B cell (primary cell): ENCODE results near the gene MRTFB. TPM values are rescaled to one million over a fixed set of nuclear protein-coding genes. Genes with fewer than 3 reads are reported as not detected.

ENCODE experiments used
- ATAC-seq: fragments of 200-7000 bp; cut with Tn5 transposase; one replicate; pipeline ENCODE4 v1.10.0; 2021; ENCODE audit warnings: low read depth, mild to moderate bottlenecking, moderate number of reproducible peaks, moderate library complexity
- CTCF ChIA-PET: fragments of 350-600 bp; sonication (Branson Sonifier 250); formaldehyde crosslinking; loops from one replicate; lab custom pipeline; 2021; ENCODE audit warnings: antibody characterized with exemption, inconsistent platforms; lab: Charles Lee
- POLR2A ChIA-PET: fragments of 350-600 bp; sonication (Branson Sonifier 250); formaldehyde crosslinking; loops from one replicate; lab custom pipeline; 2021; ENCODE audit warnings: antibody characterized with exemption; lab: Charles Lee
- DNase-seq: peaks from one replicate; pipeline ENCODE4 v3.0.0; 2013
- H2AFZ ChIP-seq: 2 replicates; pipeline ENCODE4 v1.6.1; 2012; ENCODE audit warnings: mild to moderate bottlenecking, low read depth, low read length; ENCODE audit not compliant: insufficient read depth, poor library complexity, severe bottlenecking
- H3K27ac ChIP-seq, 2 donors: 1 replicate in 1 of 2; 2 replicates in 1 of 2; pipeline ENCODE4 v1.5.1; 2012 to 2013; ENCODE audit warnings: low read length in 2 of 2, mild to moderate bottlenecking in 2 of 2, moderate library complexity in 1 of 2
- H3K27me3 ChIP-seq, 4 experiments: fragments of 200-600 bp in 1 of 4; sonication (generic) in 1 of 4; replicated peaks in 1 of 4; 1 replicate in 2 of 4; 2 replicates in 2 of 4; pipeline versions ENCODE4 v1.6.1 to v1.7.0; 2013 to 2016; ENCODE audit warnings: low read length in 3 of 4, mild to moderate bottlenecking in 2 of 4, mixed read lengths in 1 of 4, moderate library complexity in 1 of 4; ENCODE audit not compliant: insufficient read depth in 4 of 4, control insufficient read depth in 3 of 4; ENCODE audit errors: control extremely low read depth in 1 of 4
- H3K36me3 ChIP-seq, 2 experiments: replicated peaks in 1 of 2; 1 replicate in 1 of 2; 2 replicates in 1 of 2; pipeline versions ENCODE4 v1.6.1 to v1.7.1; 2013; ENCODE audit warnings: low read length in 1 of 2; ENCODE audit not compliant: insufficient read depth in 2 of 2, control insufficient read depth in 1 of 2; ENCODE audit errors: control extremely low read depth in 1 of 2, extremely low read depth in 1 of 2
- H3K4me1 ChIP-seq, 2 donors: fragments of 200-600 bp in 1 of 2; sonication (generic) in 1 of 2; 1 replicate in 1 of 2; 2 replicates in 1 of 2; pipeline versions ENCODE4 v1.5.1 to v1.6.1; 2013 to 2017; ENCODE audit warnings: low read length in 2 of 2; ENCODE audit not compliant: control insufficient read depth in 2 of 2, insufficient read depth in 2 of 2
- H3K4me2 ChIP-seq: replicated peaks from 2 replicates; pipeline ENCODE3; 2012; ENCODE audit warnings: mild to moderate bottlenecking, low read depth, low read length; ENCODE audit not compliant: poor library complexity, severe bottlenecking
- H3K4me3 ChIP-seq, 5 experiments: fragments of 200-600 bp in 1 of 5; sonication (generic) in 1 of 5; 1 replicate in 3 of 5; 2 replicates in 2 of 5; pipeline versions ENCODE4 v1.5.1 to v1.7.0; 2011 to 2016; ENCODE audit warnings: low read length in 4 of 5, mild to moderate bottlenecking in 4 of 5, low read depth in 2 of 5, control low read depth in 1 of 5, moderate library complexity in 1 of 5; ENCODE audit not compliant: insufficient read depth in 1 of 5; ENCODE audit errors: control extremely low read depth in 1 of 5, extremely low read depth in 1 of 5
- H3K79me2 ChIP-seq: fragments of 200-600 bp; sonication (generic); one replicate; pipeline ENCODE4 v1.6.0; 2016; ENCODE audit warnings: low read length; ENCODE audit not compliant: control insufficient read depth, insufficient read depth
- H3K9ac ChIP-seq: fragments of 200-600 bp; sonication (generic); 2 replicates; pipeline ENCODE4 v1.6.1; 2017; ENCODE audit warnings: mild to moderate bottlenecking, low read length, moderate library complexity
- H3K9me3 ChIP-seq, 3 donors: one replicate each; pipeline versions ENCODE4 v1.6.1 to v1.7.1; 2013; ENCODE audit warnings: low read length in 2 of 3; ENCODE audit not compliant: control insufficient read depth in 2 of 3, insufficient read depth in 1 of 3; ENCODE audit errors: control extremely low read depth in 1 of 3
- H4K20me1 ChIP-seq: 2 replicates; pipeline ENCODE4 v1.6.0; 2012; ENCODE audit warnings: mild to moderate bottlenecking, low read length; ENCODE audit not compliant: insufficient read depth, control insufficient read depth, poor library complexity, severe bottlenecking
- H3K27ac Mint-ChIP-seq: one replicate; pipeline ENCODE4 v1.8.0; 2021; ENCODE audit warnings: mixed read lengths
- H3K27me3 Mint-ChIP-seq: one replicate; pipeline ENCODE4 v1.8.0; 2021; ENCODE audit warnings: mixed read lengths
- H3K4me1 Mint-ChIP-seq: one replicate; pipeline ENCODE4 v1.8.0; 2021; ENCODE audit warnings: mixed read lengths
- H3K4me3 Mint-ChIP-seq: one replicate; pipeline ENCODE4 v1.8.0; 2021; ENCODE audit warnings: mixed read lengths
- H3K9me3 Mint-ChIP-seq: one replicate; pipeline ENCODE4 v1.8.0; 2022; ENCODE audit warnings: mixed read lengths; ENCODE audit not compliant: insufficient read depth
- EZH2 ChIP-seq: IDR thresholded peaks from 2 replicates; pipeline ENCODE4 v1.6.1; 2012; ENCODE audit warnings: borderline replicate concordance, low read depth, mild to moderate bottlenecking, moderate library complexity, low read length; ENCODE audit not compliant: insufficient read depth, poor library complexity, severe bottlenecking
- WGBS: methylation state at CpG from one replicate; pipeline ENCODE4 v1.1.5; 2013; ENCODE audit warnings: missing lambda C conversion rate; ENCODE audit not compliant: insufficient coverage; 5-methylcytosine and 5-hydroxymethylcytosine counted together
- intact Hi-C: fragments of 100-400 bp; cut with micrococcal nuclease; formaldehyde crosslinking; loops from one replicate; pipeline ENCODE4 v1.10.0; 2022
- polyA plus RNA-seq: library from polyadenylated mRNA; depleted of rRNA; stranded (reverse); fragments of >200 nt; gene quantifications from 2 replicates; pipeline ENCODE4 v1.2.3, GENCODE V29; 2012
- total RNA-seq, 2 donors: library from RNA; stranded (reverse); fragments of 120-200 nt in 1 of 2; gene quantifications; 1 replicate in 1 of 2; 2 replicates in 1 of 2; pipeline versions ENCODE4 v1.2.3 to v1.2.4, GENCODE V29; 2013 to 2022
- TF ChIP-seq, protein P1 (sequence below): fragments of 200-600 bp; IDR thresholded peaks from one replicate; pipeline ENCODE4 v1.8.0; 2022; ENCODE audit warnings: antibody characterized with exemption, mild to moderate bottlenecking

The MRTFB gene
- total and polyA plus RNA-seq, 2 donors (not counting 1 experiment from before 2014, with no cell fraction given), result 6.6 to 39.5 TPM

DNA sequence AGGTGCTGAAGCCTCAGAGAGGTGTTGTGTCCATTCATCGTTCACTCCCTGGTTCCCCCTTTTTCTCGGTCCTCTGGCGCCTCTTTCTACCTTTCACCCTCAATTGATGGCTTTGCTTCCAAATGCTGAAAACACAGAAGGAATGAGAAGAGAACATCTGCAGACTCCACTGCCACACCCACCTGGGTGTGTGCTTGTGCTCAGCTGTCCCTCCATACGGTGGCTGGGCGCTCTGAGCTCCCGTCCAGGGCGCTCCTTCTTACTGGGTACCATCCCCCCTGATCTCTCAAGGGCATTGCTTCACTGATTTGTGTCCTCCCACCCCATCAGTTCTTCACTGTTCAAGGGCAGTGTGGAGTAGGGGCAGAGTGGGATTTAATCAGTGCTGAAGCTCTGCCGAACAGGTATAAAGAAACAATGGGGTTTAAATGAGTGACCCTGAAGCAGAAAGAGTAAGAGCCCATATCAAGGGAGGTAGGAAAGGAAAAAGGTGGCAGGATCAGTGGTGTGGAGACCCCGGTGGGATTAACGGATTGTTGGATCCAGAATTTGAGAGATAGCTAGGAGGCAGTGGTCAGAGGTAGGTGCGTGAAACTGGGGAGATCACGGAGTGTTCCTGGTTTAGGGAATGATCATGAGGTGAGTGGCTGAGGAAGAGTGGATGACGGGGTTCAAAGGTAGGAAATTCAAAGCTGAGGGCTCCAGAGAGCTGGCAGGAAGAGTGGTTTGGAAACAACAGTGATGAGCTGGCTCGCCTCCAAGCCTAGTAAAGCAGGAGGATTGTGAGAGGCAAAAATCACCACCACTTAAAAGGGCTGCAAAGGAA lies 40.8 kb downstream of the MRTFB start:
- H4K20me1 ChIP-seq, result no peaks in the 10 kb centered on the region
- no peak overlapping the region for H3K4me3 ChIP-seq
- H3K27ac ChIP-seq, result no peak overlapping the region
- H3K9ac ChIP-seq, result no peak overlapping the region
- H3K9me3 ChIP-seq, result no peaks in the 10 kb centered on the region
- no peaks in the 10 kb centered on the region for H3K36me3 ChIP-seq
- intact Hi-C loops, result no loop called here
- no peaks in the 10 kb centered on the region for H3K27me3 Mint-ChIP-seq
- no peak overlapping the region for H3K4me3 Mint-ChIP-seq
- ChIA-PET POLR2A (no interaction called here), CTCF (no interaction called here)
- no peak for ATAC-seq
- DNase-seq, result no peak
- no peaks in the 10 kb centered on the region for H3K9me3 Mint-ChIP-seq
- peaks cover 19% of the 10 kb centered on the region for H3K79me2 ChIP-seq
- WGBS, result 88% methylated on average over 8 of the region's 14 CpGs
- no peak overlapping the region for H3K4me2 ChIP-seq
- no peak overlapping the region for H2AFZ ChIP-seq
- H3K27ac Mint-ChIP-seq, result no peak overlapping the region
- no peaks in the 10 kb centered on the region for H3K4me1 ChIP-seq
- H3K4me1 Mint-ChIP-seq, result peaks cover 2% of the 10 kb centered on the region
- no peak for TF ChIP-seq EZH2
- TF ChIP-seq, protein P1, sequence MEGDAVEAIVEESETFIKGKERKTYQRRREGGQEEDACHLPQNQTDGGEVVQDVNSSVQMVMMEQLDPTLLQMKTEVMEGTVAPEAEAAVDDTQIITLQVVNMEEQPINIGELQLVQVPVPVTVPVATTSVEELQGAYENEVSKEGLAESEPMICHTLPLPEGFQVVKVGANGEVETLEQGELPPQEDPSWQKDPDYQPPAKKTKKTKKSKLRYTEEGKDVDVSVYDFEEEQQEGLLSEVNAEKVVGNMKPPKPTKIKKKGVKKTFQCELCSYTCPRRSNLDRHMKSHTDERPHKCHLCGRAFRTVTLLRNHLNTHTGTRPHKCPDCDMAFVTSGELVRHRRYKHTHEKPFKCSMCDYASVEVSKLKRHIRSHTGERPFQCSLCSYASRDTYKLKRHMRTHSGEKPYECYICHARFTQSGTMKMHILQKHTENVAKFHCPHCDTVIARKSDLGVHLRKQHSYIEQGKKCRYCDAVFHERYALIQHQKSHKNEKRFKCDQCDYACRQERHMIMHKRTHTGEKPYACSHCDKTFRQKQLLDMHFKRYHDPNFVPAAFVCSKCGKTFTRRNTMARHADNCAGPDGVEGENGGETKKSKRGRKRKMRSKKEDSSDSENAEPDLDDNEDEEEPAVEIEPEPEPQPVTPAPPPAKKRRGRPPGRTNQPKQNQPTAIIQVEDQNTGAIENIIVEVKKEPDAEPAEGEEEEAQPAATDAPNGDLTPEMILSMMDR, result no peak
- H3K27me3 ChIP-seq, result no peaks in the 10 kb centered on the region

DNA sequence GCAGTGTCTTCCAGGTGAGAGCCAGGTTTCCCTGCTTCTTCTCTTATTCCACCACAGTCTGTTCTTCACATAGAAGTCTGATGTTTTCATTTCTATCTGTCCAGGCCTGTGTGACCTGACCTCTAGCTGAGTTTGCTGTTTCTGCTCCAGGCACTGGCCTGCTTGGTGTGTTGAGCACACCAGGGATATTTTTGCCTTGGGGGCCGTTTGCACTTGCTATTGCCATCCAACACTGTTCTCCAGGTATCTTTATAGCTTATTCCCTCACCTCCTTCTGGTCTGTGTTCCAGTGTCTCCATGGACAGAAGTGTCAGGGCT lies 41.4 kb downstream of the MRTFB start:
- ChIA-PET POLR2A (no interaction called here), CTCF (no interaction called here)
- H4K20me1 ChIP-seq, result no peaks in the 10 kb centered on the region
- H3K9ac ChIP-seq, result no peak overlapping the region
- Mint-ChIP-seq H3K4me1 (peaks cover 2% of the 10 kb centered on the region), H3K9me3 (no peaks in the 10 kb centered on the region), H3K4me3 (no peak overlapping the region), H3K27ac (no peak overlapping the region), H3K27me3 (no peaks in the 10 kb centered on the region)
- no peak overlapping the region for H3K4me3 ChIP-seq
- no peaks in the 10 kb centered on the region for H3K27me3 ChIP-seq
- no peak overlapping the region for H3K4me2 ChIP-seq
- H3K27ac ChIP-seq, result no peak overlapping the region
- H3K9me3 ChIP-seq, result no peaks in the 10 kb centered on the region
- intact Hi-C loops, result no loop called here
- no peak overlapping the region for H2AFZ ChIP-seq
- DNase-seq (no peak), ATAC-seq (no peak)
- WGBS, result 38% methylated on average over 1 of the region's 1 CpG
- TF ChIP-seq, protein P1, result no peak
- TF ChIP-seq EZH2, result no peak
- no peaks in the 10 kb centered on the region for H3K4me1 ChIP-seq
- H3K36me3 ChIP-seq, result no peaks in the 10 kb centered on the region
- peaks cover 15% of the 10 kb centered on the region for H3K79me2 ChIP-seq
